SK-N-DZ (cell line): ENCODE results near the gene HS6ST2. TPM values are rescaled to one million over a fixed set of nuclear protein-coding genes. Genes with fewer than 3 reads are reported as not detected.
A peak's percentile ranks its signal among the peaks of the same experiment; 100 is the strongest.
"Not testable (repeated sequence)": the region's sequence is repeated elsewhere in the genome, so short reads cannot be mapped to it uniquely, and the experiment has no call there.

Experiments used
- DNase-seq: peaks from one replicate; pipeline ENCODE4 v3.0.0-alpha.2; 2015; ENCODE audit warnings: low spot score
- polyA plus RNA-seq, 2 experiments: library from polyadenylated mRNA; depleted of rRNA; stranded (reverse); fragments of >200 nt; gene quantifications; 2 replicates each; pipeline ENCODE4 v1.2.3, GENCODE V29; 2014

Gene HS6ST2
- polyA plus RNA-seq (2014; cell fraction: cytosol; rRNA removed) = 0.09 and 0.10 TPM in 2 replicates
- 0.96 TPM in 1 of 2 replicates, not detected in the other for polyA plus RNA-seq (2014; cell fraction: nucleus; rRNA removed)

- no peak for DNase-seq
Observed at GRCh38 chrX:132958091-132958703, at the start of gene HS6ST2. Gene HS6ST2 (minus strand): TSS chrX:132958629.

- no peak for DNase-seq
Observed at GRCh38 chrX:133007458-133007857, 49.0 kb upstream of the HS6ST2 start.

- DNase-seq = no peak
Observed at GRCh38 chrX:133005616-133006015, 47.2 kb upstream of the HS6ST2 start.

- DNase-seq = peak; percentile 5
Observed at GRCh38 chrX:133005042-133005441, 46.6 kb upstream of the HS6ST2 start.

DNA sequence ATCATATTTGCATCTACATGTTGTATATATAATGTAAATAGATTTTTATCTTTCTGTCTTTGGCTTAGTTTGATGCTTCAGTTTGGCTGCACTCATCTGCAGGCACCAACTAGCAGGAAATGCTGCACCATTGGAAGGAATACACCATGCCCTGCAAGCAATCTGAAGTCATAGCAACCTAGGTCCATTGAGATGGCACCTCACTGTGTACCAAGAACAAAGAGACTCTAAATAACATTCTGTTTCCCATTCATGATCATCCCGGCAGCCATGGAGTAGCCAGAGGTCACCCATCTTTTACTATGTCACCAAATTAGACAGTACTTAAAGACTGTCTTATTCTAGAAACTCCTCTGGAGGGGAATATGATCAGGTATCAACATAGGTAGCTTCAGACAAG is 40.8 kb upstream of the HS6ST2 start:
- DNase-seq = no peak

DNA sequence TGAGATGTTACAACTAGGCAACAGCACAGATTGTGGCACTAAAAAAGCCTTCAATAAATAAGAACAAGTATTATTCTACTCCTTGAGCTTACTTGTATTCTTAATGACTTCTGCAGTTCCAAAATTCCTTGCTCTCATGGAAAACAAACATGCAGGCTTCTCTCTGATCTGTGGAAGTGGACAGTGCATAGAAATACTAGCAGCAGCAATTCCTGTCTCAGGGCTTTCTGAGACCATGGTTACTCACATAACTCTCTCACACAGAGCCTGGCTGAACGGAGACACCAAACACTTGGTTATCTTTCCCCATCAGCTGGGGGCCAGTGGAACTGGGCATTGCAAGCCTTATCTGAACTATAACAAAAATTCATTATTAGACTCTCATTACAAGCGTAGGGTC is 32.4 kb upstream of the HS6ST2 start:
- DNase-seq = no peak

- DNase-seq = no peak
Observed at GRCh38 chrX:132986556-132986955, 28.1 kb upstream of the HS6ST2 start.

DNA sequence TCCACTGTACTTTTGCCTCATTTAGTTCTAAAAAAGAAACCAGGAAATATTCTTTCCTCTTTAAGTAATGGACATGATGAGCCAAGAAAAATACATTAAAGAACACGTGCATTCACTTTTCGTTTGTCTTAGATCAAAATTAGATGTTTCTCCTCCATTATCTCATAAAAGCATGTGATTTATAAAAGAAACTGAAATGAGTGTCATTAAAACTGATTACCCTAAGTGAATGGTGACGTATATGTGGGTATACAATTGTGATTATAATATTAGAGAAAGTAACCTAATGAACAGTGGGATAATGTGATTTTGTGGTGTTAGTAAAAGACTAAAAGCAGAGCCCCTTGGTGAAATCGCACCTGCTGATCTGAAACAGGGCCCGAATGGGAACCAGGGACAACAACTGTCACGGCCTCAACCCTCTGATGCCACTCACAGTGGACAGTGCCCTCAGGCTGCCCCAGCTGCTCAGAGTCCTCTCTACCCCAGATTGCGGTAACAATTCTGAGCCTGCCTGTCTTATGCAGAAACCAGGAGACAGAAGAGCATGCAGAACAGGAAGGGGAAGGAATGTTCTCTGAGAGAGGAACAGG is 25.7 kb upstream of the HS6ST2 start:
- DNase-seq = peak; percentile 9

DNA sequence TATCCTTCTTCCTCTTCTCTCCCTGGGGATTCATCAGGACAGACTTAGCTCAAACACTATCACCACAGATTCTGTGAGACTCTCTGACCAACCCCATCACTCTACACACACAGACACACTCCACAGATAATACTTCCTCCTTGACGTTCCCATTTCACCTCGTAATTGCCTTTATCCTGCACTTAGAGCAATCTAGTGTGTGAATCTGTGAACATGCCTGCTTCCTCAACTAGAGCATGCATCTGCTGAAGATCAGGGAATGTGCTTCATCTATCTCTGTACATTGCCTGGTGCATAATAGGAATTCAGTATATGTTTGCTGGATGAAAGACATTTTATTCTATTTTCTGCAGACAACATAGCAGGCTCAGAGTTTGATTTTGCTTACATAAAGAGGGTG is 25.1 kb upstream of the HS6ST2 start:
- DNase-seq = peak; percentile 4

DNA sequence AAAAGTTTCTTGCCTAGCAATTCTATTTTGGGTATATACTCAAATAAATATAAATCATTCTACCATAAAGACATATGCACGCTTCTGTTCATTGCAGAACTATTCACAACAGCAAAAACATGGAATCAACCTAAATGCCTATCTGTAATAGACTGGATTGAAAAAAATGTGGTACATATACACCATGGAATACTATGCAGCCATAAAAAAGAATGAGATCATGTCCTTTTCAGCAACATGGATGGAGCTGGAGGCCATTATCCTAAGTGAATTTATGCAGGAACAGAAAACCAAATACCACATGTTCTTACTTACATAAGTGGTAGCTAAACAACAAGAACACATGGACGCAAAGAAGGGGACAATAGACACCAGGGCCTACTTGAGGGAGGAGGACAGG is 21.6 kb upstream of the HS6ST2 start:
- not testable (repeated sequence) for DNase-seq

- no peak for DNase-seq
Observed at GRCh38 chrX:132968296-132968949, 10.0 kb upstream of the HS6ST2 start.

- DNase-seq = no peak
Observed at GRCh38 chrX:132967049-132967448, 8.6 kb upstream of the HS6ST2 start.

DNA sequence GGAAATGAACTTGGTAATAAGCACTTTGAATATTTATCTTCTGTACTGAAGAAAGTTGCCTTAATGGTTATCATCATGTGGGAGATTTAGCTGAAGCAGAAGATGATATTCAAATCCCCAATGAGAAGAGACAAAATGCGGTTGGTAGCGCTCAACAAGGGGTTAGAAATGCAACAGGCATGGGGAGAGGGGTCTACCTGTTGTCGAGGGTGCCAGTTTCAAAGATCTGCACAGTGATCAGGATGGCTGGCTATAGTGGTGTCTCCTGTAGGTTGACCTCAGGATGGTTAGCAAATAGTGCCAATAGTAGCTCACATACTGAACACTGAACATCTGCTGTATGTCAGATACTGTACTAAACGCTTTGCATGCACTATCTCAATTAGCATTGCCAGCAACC is 7.0 kb upstream of the HS6ST2 start:
- no peak for DNase-seq

DNA sequence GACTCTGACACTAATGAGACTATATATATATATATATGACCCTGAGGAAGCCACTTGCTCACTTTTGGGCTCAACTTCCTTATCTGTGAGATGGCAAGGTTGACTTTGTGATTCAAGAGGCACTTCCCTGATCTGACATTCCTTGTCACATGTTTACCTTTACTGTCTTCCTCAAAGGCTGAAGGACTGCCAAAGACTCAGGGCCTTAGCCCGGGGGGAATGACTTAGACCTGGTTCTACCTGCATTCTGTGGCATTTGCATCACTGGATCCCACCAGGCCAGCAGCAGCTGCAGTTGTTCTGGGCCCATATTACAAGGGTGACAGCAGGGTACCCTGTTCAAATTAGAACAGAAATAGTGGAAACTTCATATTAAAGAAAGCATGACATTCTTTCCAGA is 3.1 kb upstream of the HS6ST2 start:
- DNase-seq = no peak

- DNase-seq = no peak
Observed at GRCh38 chrX:132957211-132958090, 978 bp downstream of the HS6ST2 start.

- no peak for DNase-seq
Observed at GRCh38 chrX:132956421-132957210, 1.8 kb downstream of the HS6ST2 start.

- DNase-seq = no peak
Observed at GRCh38 chrX:132955690-132956089, 2.7 kb downstream of the HS6ST2 start.

DNA sequence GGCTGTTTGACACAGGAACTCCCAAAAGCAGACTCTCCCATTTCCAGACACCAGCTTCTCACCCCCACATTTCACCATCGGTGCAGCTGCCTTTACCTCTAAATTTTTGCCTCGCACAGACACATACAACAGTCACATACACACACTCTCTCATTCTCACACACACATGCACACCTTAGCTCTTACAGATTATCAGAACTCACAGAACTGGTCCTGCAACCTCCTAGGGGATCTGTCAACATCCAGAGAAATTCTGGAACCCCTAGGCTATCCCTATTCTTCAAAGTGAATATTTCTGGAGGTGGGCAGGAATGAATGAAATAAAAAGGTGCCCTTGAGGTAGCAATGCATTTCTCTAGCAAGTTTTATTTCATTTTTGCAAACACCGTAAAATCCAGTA is 4.1 kb downstream of the HS6ST2 start:
- no peak for DNase-seq

DNA sequence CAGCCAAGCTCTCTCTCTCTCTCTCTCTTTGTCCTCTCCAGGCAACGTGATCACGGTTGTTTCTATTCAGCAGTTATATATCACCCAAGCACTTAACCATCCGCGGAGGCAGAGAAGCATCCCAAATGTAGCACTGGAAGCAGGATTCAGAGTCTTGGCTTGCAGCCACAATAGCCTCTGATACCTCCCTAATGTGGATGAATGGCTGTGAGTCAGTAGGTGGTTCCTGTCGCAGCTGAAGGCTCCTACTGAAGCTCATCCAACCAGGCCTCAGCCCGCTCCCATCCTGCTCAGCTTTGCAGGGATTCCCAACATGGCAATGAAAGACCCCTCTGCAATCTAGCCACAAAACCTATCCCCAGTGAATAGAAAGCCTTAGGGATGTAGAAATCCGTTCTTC is 5.1 kb downstream of the HS6ST2 start:
- DNase-seq = no peak

DNA sequence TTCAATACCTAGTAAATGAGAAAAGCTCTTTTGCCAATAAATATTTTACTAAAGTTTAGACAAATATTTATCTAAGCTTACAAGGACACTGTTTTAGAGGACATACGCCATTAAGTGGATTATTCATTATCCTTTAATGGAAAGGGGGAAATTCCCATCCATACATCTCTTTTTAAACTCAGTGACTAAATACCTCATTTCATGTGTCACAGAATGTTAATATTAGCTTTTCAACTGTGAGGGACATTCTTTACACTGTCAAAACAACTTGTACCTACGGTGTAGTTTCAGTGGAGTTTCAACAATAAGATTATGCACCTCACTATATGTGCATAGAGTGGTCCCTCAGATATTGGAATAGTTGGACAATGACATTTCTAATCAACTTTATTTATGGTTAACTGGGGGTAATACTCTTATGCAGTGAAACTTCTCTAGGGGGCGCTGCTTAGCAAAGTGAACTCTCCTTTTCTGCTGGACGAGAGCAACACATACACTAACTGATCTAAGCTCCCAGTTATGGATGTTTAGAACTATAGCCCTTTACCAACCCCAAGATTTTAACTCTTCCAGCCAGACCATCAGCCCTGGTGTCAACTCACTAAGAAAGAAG is 9.7 kb downstream of the HS6ST2 start:
- DNase-seq = no peak
